SU-DHL-6 (cell line): ENCODE data around the gene ZBTB42.
A peak's percentile ranks its signal among the peaks of the same experiment; 100 is the strongest.

ENCODE experiments used
- H2AFZ ChIP-seq: fragments of 200-600 bp; sonication (generic); 2 replicates; pipeline ENCODE4 v1.6.1; 2014; ENCODE audit warnings: low read depth, mild to moderate bottlenecking, moderate library complexity, mixed read lengths, antibody characterized with exemption, low read length; ENCODE audit not compliant: severe bottlenecking
- H3F3A ChIP-seq: fragments of 200-600 bp; shearing (Covaris generic); 2 replicates; pipeline ENCODE4 v1.6.0; 2016; ENCODE audit warnings: antibody characterized with exemption, mild to moderate bottlenecking; ENCODE audit not compliant: insufficient read depth
- H3K27ac ChIP-seq: fragments of 200-600 bp; sonication (generic); 2 replicates; pipeline ENCODE4 v1.5.1; 2016; ENCODE audit warnings: low read depth, mild to moderate bottlenecking, low read length, moderate library complexity, mixed read lengths
- H3K27me3 ChIP-seq: fragments of 200-600 bp; sonication (generic), shearing (Covaris generic); 2 replicates; pipeline ENCODE4 v1.6.0; 2014; ENCODE audit warnings: mild to moderate bottlenecking, low read length
- H3K36me3 ChIP-seq: fragments of 200-600 bp; sonication (generic); 2 replicates; pipeline ENCODE4 v1.6.1; 2014; ENCODE audit warnings: mild to moderate bottlenecking, low read length, mixed read lengths
- H3K4me2 ChIP-seq: fragments of 300-600, 200-600 bp; shearing (Covaris generic), sonication (generic); 2 replicates; pipeline ENCODE4 v1.6.0; 2014; ENCODE audit warnings: low read length, low read depth, mild to moderate bottlenecking; ENCODE audit not compliant: poor library complexity, severe bottlenecking
- H3K4me3 ChIP-seq: fragments of 200-600 bp; sonication (generic); 2 replicates; pipeline ENCODE4 v1.5.1; 2014; ENCODE audit warnings: antibody characterized with exemption, low read length, mild to moderate bottlenecking, mixed read lengths; ENCODE audit not compliant: insufficient read depth, poor library complexity, severe bottlenecking
- H3K79me2 ChIP-seq: fragments of 200-600 bp; sonication (generic); 2 replicates; pipeline ENCODE4 v1.6.1; 2014; ENCODE audit warnings: mild to moderate bottlenecking, low read length, moderate library complexity; ENCODE audit not compliant: insufficient read depth
- H3K9ac ChIP-seq: fragments of 200-600 bp; sonication (generic); 2 replicates; pipeline ENCODE4 v1.7.0; 2014; ENCODE audit warnings: mild to moderate bottlenecking, low read length
- H3K9me2 ChIP-seq: fragments of 200-600 bp; sonication (generic); replicated peaks from 2 replicates; pipeline ENCODE4 v1.6.1; 2014; ENCODE audit warnings: low read length; ENCODE audit not compliant: insufficient read depth
- H3K9me3 ChIP-seq: fragments of 200-600 bp; sonication (generic); 2 replicates; pipeline ENCODE4 v1.6.1; 2014; ENCODE audit warnings: low read length, mixed read lengths; ENCODE audit not compliant: insufficient read depth
- H4K20me1 ChIP-seq: fragments of 200-600 bp; sonication (generic); 2 replicates; pipeline ENCODE4 v1.6.1; 2014; ENCODE audit warnings: low read depth, mild to moderate bottlenecking, antibody characterized with exemption, low read length, moderate library complexity, mixed read lengths
- CTCF ChIP-seq: fragments of 200-600 bp; sonication (generic); IDR thresholded peaks from one replicate; pipeline ENCODE4 v1.5.1; 2017; ENCODE audit warnings: antibody characterized with exemption, mild to moderate bottlenecking, low read length, moderate library complexity; ENCODE audit not compliant: insufficient read depth, poor library complexity, severe bottlenecking
- EZH2phosphoT487 ChIP-seq: fragments of 200-600 bp; sonication (generic), shearing (Covaris generic); conservative IDR thresholded peaks from 2 replicates; pipeline ENCODE4 v1.6.1; 2018; ENCODE audit warnings: mild to moderate bottlenecking, antibody characterized with exemption, low read length, moderate library complexity, mixed read lengths

ZBTB42 gene

GRCh38 chr14:104798300-104799243 is 2.3 kb upstream of the ZBTB42 start:
- TF ChIP-seq CTCF = no peak
- no peak for TF ChIP-seq EZH2phosphoT487
- Histone ChIP-seq H3K27me3 (no peaks in the 10 kb centered on the region), H3K4me2 (no peak overlapping the region), H4K20me1 (no peaks in the 10 kb centered on the region), H3K9ac (no peak overlapping the region), H2AFZ (no peak overlapping the region), H3K9me2 (no peaks in the 10 kb centered on the region), H3K27ac (no peak overlapping the region), H3K36me3 (no peaks in the 10 kb centered on the region), H3K79me2 (peaks cover 8% of the 10 kb centered on the region; the same call in 1 of the 2 replicates), H3K4me3 (no peak overlapping the region), H3K9me3 (no peaks in the 10 kb centered on the region), H3F3A (peaks cover 19% of the 10 kb centered on the region)

GRCh38 chr14:104799244-104800014 is 1.5 kb upstream of the ZBTB42 start:
- H3K27ac ChIP-seq = no peak overlapping the region
- peaks cover 5% of the 10 kb centered on the region; the same call in 1 of the 2 replicates for H3K79me2 ChIP-seq
- H3K9me2 ChIP-seq = no peaks in the 10 kb centered on the region
- no peaks in the 10 kb centered on the region for H4K20me1 ChIP-seq
- no peaks in the 10 kb centered on the region for H3K27me3 ChIP-seq
- no peaks in the 10 kb centered on the region for H3K9me3 ChIP-seq
- H2AFZ ChIP-seq = no peak overlapping the region
- H3F3A ChIP-seq = peaks cover 19% of the 10 kb centered on the region
- no peak for TF ChIP-seq CTCF
- TF ChIP-seq EZH2phosphoT487 = no peak
- no peaks in the 10 kb centered on the region for H3K36me3 ChIP-seq
- H3K9ac ChIP-seq = no peak overlapping the region
- H3K4me3 ChIP-seq = no peak overlapping the region
- H3K4me2 ChIP-seq = no peak overlapping the region

- H3K4me3 ChIP-seq = peak overlapping the region; percentile 62
- H2AFZ ChIP-seq = no peak overlapping the region
- H3K27ac ChIP-seq = no peak overlapping the region
- H4K20me1 ChIP-seq = no peaks in the 10 kb centered on the region
- H3F3A ChIP-seq = peaks cover 19% of the 10 kb centered on the region
- H3K36me3 ChIP-seq = no peaks in the 10 kb centered on the region
- peak overlapping the region; percentile 54 for H3K4me2 ChIP-seq
- H3K9me3 ChIP-seq = no peaks in the 10 kb centered on the region
- H3K9me2 ChIP-seq = no peaks in the 10 kb centered on the region
- no peak for TF ChIP-seq CTCF
- TF ChIP-seq EZH2phosphoT487 = no peak
- no peaks in the 10 kb centered on the region for H3K79me2 ChIP-seq
- no peak overlapping the region for H3K9ac ChIP-seq
- no peaks in the 10 kb centered on the region for H3K27me3 ChIP-seq
These were observed 708 bp upstream of the ZBTB42 start for GRCh38 chr14:104800015-104800770.
